ENCODE results near the gene RGS1. TPM values are rescaled to one million over a fixed set of nuclear protein-coding genes. Genes with fewer than 3 reads are reported as not detected.

RGS1 gene
- polyA plus RNA-seq, 4 donors, result 0.68 to 8.0 (median 3.2) TPM

- DNase-seq (ENCODE audit: low read depth in 4 of 4, low spot score in 2 of 4), result no peak
These were observed 3.6 kb downstream of the RGS1 start for GRCh38 chr1:192579010-192579738.

GRCh38 chr1:192580351-192580962 is 4.9 kb downstream of the RGS1 start:
- peak in 2 of 4 donors; percentile 9 to 15 for DNase-seq (ENCODE audit: low read depth in 4 of 4, low spot score in 2 of 4)

- no peak for DNase-seq (ENCODE audit: low read depth in 4 of 4, low spot score in 2 of 4)
These were observed 5.8 kb downstream of the RGS1 start for GRCh38 chr1:192581131-192581927.

GRCh38 chr1:192584866-192585265 is 9.3 kb downstream of the RGS1 start:
- DNase-seq (ENCODE audit: low read depth in 4 of 4, low spot score in 2 of 4), result no peak

- DNase-seq (ENCODE audit: low read depth in 4 of 4, low spot score in 2 of 4), result no peak
These were observed 12.1 kb downstream of the RGS1 start for GRCh38 chr1:192587386-192588266.

- no peak for DNase-seq (ENCODE audit: low read depth in 4 of 4, low spot score in 2 of 4)
These were observed 13.0 kb downstream of the RGS1 start for GRCh38 chr1:192588546-192588945.

- no peak for DNase-seq (ENCODE audit: low read depth in 4 of 4, low spot score in 2 of 4)
These were observed 14.2 kb downstream of the RGS1 start for GRCh38 chr1:192589813-192590212.

GRCh38 chr1:192592517-192592916 is 16.9 kb downstream of the RGS1 start:
- DNase-seq (ENCODE audit: low read depth in 4 of 4, low spot score in 2 of 4), result no peak

GRCh38 chr1:192592981-192593708 is 17.6 kb downstream of the RGS1 start:
- DNase-seq (ENCODE audit: low read depth in 4 of 4, low spot score in 2 of 4), result no peak

GRCh38 chr1:192595299-192595698 is 19.7 kb downstream of the RGS1 start:
- no peak for DNase-seq (ENCODE audit: low read depth in 4 of 4, low spot score in 2 of 4)

- no peak for DNase-seq (ENCODE audit: low read depth in 4 of 4, low spot score in 2 of 4)
These were observed 23.0 kb downstream of the RGS1 start for GRCh38 chr1:192598589-192598988.

- no peak for DNase-seq (ENCODE audit: low read depth in 4 of 4, low spot score in 2 of 4)
These were observed 24.7 kb downstream of the RGS1 start for GRCh38 chr1:192600275-192600674.

GRCh38 chr1:192601143-192601542 is 25.6 kb downstream of the RGS1 start:
- no peak for DNase-seq (ENCODE audit: low read depth in 4 of 4, low spot score in 2 of 4)

- no peak for DNase-seq (ENCODE audit: low read depth in 4 of 4, low spot score in 2 of 4)
These were observed 26.0 kb downstream of the RGS1 start for GRCh38 chr1:192601567-192601966.

GRCh38 chr1:192602757-192603156 is 27.2 kb downstream of the RGS1 start:
- DNase-seq (ENCODE audit: low read depth in 4 of 4, low spot score in 2 of 4), result no peak

- no peak for DNase-seq (ENCODE audit: low read depth in 4 of 4, low spot score in 2 of 4)
These were observed 27.7 kb downstream of the RGS1 start for GRCh38 chr1:192603218-192603787.

- DNase-seq (ENCODE audit: low read depth in 4 of 4, low spot score in 2 of 4), result no peak
These were observed 29.5 kb downstream of the RGS1 start for GRCh38 chr1:192604979-192605620.

- DNase-seq (ENCODE audit: low read depth in 4 of 4, low spot score in 2 of 4), result no peak
These were observed 33.1 kb downstream of the RGS1 start for GRCh38 chr1:192608671-192609070.
